Subcutaneous abdominal adipose tissue (tissue), 5 donors: ENCODE measurements around the gene CNPY3.
"Not testable (repeated sequence)": the region's sequence is repeated elsewhere in the genome, so short reads cannot be mapped to it uniquely, and the experiment has no call there.

Experiments used
- H3K27ac ChIP-seq: one replicate; pipeline ENCODE4 v1.7.0; 2013; ENCODE audit warnings: low read depth, mild to moderate bottlenecking, inconsistent platforms, low read length, moderate library complexity
- H3K27me3 ChIP-seq, 5 donors: one replicate each; pipeline ENCODE4 v1.7.0; 2013; ENCODE audit warnings: low read length in 5 of 5, inconsistent platforms in 1 of 5; ENCODE audit not compliant: control insufficient read depth in 5 of 5, insufficient read depth in 4 of 5
- H3K36me3 ChIP-seq, 5 donors: one replicate each; pipeline ENCODE4 v1.7.0; 2013; ENCODE audit warnings: low read length in 5 of 5; ENCODE audit not compliant: control insufficient read depth in 5 of 5, insufficient read depth in 5 of 5
- H3K4me1 ChIP-seq, 5 donors: one replicate each; pipeline ENCODE4 v1.7.0; 2013; ENCODE audit warnings: low read length in 5 of 5, mild to moderate bottlenecking in 3 of 5, moderate library complexity in 1 of 5; ENCODE audit not compliant: control insufficient read depth in 5 of 5, insufficient read depth in 5 of 5
- H3K4me3 ChIP-seq, 5 donors: one replicate each; pipeline ENCODE4 v1.7.0; 2013; ENCODE audit warnings: low read length in 5 of 5, low read depth in 1 of 5
- H3K9ac ChIP-seq, 5 donors: one replicate each; pipeline ENCODE4 v1.7.0; 2013; ENCODE audit warnings: low read length in 5 of 5, mild to moderate bottlenecking in 4 of 5, moderate library complexity in 3 of 5
- H3K9me3 ChIP-seq, 5 donors: one replicate each; pipeline ENCODE4 v1.7.0; 2013; ENCODE audit warnings: low read length in 5 of 5; ENCODE audit not compliant: control insufficient read depth in 5 of 5
- donor health status: healthy.
- donor health status: healthy.
- donor health status: healthy.
- donor health status: healthy.
- donor health status: healthy.

Gene CNPY3

DNA sequence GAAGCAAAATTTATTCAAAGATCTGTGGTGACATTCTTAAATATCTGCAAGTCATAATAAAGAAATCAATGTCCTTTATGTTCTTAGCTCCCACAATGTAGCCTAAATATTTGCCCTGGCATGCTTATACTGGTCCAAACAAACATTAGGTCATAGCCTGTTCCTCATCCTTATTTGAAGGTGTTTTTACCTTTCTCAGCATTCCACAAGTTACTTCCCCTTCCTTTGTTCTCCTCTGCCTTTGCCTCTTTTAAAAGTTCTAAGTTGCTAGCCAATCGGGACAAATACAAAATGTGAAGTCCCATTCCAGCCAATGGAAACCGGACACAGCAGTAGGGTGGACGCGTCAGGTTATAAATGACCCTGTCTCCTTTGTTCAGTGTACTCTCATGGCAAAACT, 25.1 kb downstream of the CNPY3 start:
- not testable (repeated sequence) for H3K4me1 ChIP-seq, H3K9ac ChIP-seq, H3K4me3 ChIP-seq, H3K27ac ChIP-seq, H3K27me3 ChIP-seq, H3K9me3 ChIP-seq, H3K36me3 ChIP-seq

DNA sequence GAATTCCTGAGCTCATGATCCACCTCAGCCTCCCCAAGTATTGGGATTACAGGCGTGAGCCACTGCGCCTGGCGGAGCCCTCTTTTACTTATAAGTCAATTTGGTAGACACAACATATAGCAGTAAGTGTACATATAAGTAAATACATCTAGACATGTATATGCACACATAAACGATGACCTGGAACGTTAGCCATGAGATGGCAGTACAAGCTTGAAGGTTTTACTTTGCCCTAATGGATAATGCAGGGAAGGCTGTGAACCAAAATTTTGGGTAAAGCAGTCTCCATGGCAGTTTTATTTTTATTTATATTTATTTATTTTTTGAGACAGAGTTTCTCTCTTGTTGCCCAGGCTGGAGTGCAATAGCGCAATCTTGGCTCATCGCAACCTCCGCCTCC, 28.8 kb downstream of the CNPY3 start:
- no peaks in the 10 kb centered on the region for H3K9me3 ChIP-seq
- H3K4me1 ChIP-seq = peaks cover 3 to 17% (median 17%) of the 10 kb centered on the region in 5 donors
- H3K27me3 ChIP-seq = peaks cover 0 to 4% (median 0%) of the 10 kb centered on the region in 5 donors

DNA sequence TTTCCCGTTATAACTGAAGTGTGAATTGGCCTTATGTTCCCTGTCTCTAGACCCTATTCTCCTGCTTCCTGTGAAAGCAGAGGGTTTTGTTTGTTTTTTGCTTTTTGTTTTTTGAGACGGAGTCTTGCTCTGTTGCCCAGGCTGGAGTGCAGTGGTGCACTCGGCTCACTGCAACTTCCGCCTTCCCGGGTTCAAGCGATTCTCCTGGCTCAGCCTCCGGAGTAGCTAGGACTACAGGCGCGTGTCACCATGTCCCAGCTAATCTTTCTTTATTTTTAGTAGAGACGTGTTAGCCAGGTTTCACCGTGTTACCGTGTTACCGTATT, 30.6 kb downstream of the CNPY3 start:
- H3K4me1 ChIP-seq = peaks cover 3 to 17% (median 17%) of the 10 kb centered on the region in 5 donors
- H3K9me3 ChIP-seq = no peaks in the 10 kb centered on the region
- H3K4me3 ChIP-seq = peak overlapping the region; percentile 67 to 75 (median 71)
- peaks cover 0 to 27% (median 20%) of the 10 kb centered on the region in 5 donors for H3K36me3 ChIP-seq
- no peak overlapping the region for H3K27ac ChIP-seq
- H3K27me3 ChIP-seq = peaks cover 0 to 4% (median 0%) of the 10 kb centered on the region in 5 donors
- peak overlapping the region in 4 of 5 donors; percentile 52 to 77 (median 74) for H3K9ac ChIP-seq

More for the DNA sequence above, 28.8 kb downstream of the CNPY3 start:
- Histone ChIP-seq H3K4me3 (no peak overlapping the region), H3K27ac (no peak overlapping the region), H3K36me3 (peaks cover 0 to 12% (median 6%) of the 10 kb centered on the region in 5 donors), H3K9ac (no peak overlapping the region)

DNA sequence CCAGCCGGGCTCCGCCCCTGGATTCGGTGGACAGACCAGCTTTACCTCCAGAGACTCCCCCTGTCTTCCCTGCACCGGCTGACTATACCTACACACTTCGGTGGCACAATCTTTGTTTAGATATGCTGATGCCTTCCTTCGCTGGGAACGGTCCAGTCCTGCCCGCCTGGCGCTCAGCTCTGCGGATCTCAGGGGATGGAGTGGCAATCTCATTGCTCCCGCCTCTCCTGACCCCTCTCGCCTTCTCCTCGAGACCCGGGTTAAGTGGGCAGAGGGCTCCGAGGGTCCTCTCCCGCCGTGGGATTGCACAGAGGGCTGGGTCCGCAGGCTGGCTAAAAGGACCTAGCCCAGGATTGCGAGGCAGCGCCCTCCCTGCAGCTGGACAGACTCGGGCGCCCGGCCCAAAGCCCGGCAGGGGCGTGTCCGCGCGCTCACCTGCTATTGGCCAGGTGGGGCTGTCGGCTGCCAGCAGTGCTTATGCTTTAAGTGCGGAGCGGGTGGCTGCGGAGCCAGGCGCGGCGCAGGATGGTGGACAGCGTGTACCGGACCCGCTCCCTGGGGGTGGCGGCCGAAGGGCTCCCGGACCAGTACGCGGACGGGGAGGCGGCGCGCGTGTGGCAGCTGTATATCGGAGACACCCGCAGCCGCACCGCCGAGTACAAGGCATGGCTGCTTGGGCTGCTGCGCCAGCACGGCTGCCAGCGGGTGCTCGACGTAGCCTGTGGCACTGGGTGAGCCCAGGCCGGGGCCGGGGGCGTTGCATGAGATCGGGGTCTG, 31.2 kb downstream of the CNPY3 start, which contains the start of gene GNMT:
TSS of gene GNMT (plus strand) at position 512 of the 777 bp plus-strand sequence. CDS start at position 526, 14 bp downstream.
- Histone ChIP-seq H3K4me1 (peaks cover 3 to 17% (median 17%) of the 10 kb centered on the region in 5 donors), H3K4me3 (peak within 1 kb of the TSS; percentile 67 to 75 (median 71)), H3K27me3 (peaks cover 0 to 4% (median 0%) of the 10 kb centered on the region in 5 donors), H3K27ac (no peak within 1 kb of the TSS), H3K36me3 (peaks cover 0 to 33% (median 25%) of the 10 kb centered on the region in 5 donors), H3K9me3 (no peaks in the 10 kb centered on the region), H3K9ac (peak within 1 kb of the TSS in 4 of 5 donors; percentile 52 to 77 (median 74))

DNA sequence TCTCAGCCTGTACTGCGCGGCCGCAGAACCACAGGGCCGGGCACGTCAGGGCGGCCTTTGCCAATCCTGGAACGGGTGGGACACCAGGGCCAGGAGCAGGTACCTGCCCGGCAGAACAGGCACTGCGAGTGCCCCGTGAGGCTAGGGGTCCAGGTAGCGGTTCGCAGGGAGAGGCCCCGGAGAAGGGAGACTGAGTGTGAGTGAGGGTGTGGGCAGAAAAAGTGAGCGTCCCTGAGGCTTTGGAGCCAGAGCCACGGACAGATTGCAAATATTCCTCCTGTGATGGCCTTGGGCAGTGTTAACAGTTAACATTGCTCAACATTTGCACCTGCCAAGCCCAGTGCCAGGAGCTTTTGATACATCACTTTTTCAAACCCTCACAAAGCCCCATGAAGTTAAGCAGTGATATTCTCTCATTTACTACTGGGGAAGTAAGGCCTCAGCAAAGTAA, 31.8 kb downstream of the CNPY3 start:
- Histone ChIP-seq H3K27ac (no peak overlapping the region), H3K27me3 (peaks cover 0 to 4% (median 0%) of the 10 kb centered on the region in 5 donors), H3K4me3 (peak overlapping the region in 4 of 5 donors; percentile 67 to 75 (median 70)), H3K4me1 (peaks cover 3 to 17% (median 17%) of the 10 kb centered on the region in 5 donors), H3K9ac (peak overlapping the region in 2 of 5 donors; percentile 70 to 77), H3K9me3 (no peaks in the 10 kb centered on the region), H3K36me3 (peaks cover 0 to 39% (median 31%) of the 10 kb centered on the region in 5 donors)

DNA sequence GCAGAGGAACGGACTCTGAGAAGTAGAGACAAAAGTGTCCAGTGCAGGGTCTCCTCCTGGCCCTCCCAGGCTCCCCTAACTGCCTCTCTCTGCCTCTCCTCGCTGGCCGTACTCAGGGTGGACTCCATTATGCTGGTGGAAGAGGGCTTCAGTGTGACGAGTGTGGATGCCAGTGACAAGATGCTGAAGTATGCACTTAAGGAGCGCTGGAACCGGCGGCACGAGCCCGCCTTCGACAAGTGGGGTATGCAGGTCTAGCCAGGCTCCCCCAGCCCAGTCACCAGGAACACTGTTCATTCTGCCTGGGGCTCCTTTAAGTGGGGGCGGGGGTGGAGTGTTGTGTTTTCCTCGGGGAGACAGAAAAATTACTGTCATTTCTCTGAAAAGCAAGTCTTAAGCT, 32.8 kb downstream of the CNPY3 start:
- no peak overlapping the region for H3K4me3 ChIP-seq
- H3K36me3 ChIP-seq = peaks cover 0 to 46% (median 38%) of the 10 kb centered on the region in 5 donors
- peaks cover 0 to 4% (median 0%) of the 10 kb centered on the region in 5 donors for H3K27me3 ChIP-seq
- H3K27ac ChIP-seq = no peak overlapping the region
- no peak overlapping the region for H3K9ac ChIP-seq
- no peaks in the 10 kb centered on the region for H3K9me3 ChIP-seq
- H3K4me1 ChIP-seq = peaks cover 3 to 17% (median 17%) of the 10 kb centered on the region in 5 donors

DNA sequence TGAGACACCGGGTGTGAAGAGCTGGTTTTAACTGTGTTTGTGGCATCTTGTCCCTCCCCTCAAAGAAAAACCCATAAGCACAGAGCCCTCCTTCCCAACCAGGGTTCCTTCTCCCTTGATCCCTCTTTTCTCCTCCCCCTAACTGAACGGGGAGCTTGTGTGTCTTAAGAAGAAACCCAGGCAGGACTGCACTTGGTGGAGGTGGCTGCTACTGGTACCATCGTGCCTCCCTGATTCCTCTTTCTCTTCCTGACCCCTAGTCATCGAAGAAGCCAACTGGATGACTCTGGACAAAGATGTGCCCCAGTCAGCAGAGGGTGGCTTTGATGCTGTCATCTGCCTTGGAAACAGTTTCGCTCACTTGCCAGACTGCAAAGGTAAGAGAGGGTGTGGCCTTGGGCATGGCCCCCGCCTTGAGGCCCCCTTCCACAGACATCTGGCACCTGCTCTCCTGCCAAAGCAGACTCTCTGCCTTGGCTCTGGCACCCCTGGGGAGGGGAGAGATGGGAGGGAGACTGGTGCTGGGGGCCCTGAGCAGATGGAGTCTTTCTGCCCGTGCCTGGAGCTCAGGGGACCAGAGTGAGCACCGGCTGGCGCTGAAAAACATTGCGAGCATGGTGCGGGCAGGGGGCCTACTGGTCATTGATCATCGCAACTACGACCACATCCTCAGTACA, 33.4 kb downstream of the CNPY3 start:
- no peak overlapping the region for H3K27ac ChIP-seq
- peaks cover 0 to 52% (median 43%) of the 10 kb centered on the region in 5 donors for H3K36me3 ChIP-seq

DNA sequence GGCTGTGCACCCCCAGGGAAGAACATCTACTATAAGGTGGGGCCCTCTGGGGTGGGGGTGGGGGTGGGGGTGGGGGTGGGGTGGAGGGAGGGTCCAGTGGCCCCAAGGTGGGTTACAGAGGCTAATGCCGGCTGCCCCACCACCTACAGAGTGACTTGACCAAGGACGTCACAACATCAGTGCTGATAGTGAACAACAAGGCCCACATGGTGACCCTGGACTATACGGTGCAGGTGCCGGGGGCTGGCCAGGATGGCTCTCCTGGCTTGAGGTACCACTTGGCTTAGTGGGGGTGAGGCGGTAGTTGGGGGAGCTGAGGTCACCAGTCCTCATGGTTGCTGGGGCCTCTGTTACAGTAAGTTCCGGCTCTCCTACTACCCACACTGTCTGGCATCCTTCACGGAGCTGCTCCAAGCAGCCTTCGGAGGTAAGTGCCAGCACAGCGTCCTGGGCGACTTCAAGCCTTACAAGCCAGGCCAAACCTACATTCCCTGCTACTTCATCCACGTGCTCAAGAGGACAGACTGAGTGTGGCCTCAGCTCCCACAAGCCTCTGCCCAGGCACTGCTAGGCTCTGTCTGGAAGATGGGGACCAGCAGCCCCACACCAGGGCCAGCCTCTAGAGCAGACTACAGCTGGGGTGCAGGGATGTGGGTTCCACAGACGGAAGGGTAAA, 34.0 kb downstream of the CNPY3 start:
- peaks cover 0 to 59% (median 46%) of the 10 kb centered on the region in 5 donors for H3K36me3 ChIP-seq
- no peak overlapping the region for H3K9ac ChIP-seq
- no peaks in the 10 kb centered on the region for H3K9me3 ChIP-seq
- H3K4me3 ChIP-seq = no peak overlapping the region
- no peak overlapping the region for H3K27ac ChIP-seq
- peaks cover 0 to 4% (median 0%) of the 10 kb centered on the region in 5 donors for H3K27me3 ChIP-seq
- H3K4me1 ChIP-seq = peaks cover 3 to 17% (median 17%) of the 10 kb centered on the region in 5 donors

More for the DNA sequence above, 33.4 kb downstream of the CNPY3 start:
- Histone ChIP-seq H3K4me1 (peaks cover 3 to 17% (median 17%) of the 10 kb centered on the region in 5 donors), H3K27me3 (peaks cover 0 to 4% (median 0%) of the 10 kb centered on the region in 5 donors), H3K9ac (no peak overlapping the region), H3K9me3 (no peaks in the 10 kb centered on the region), H3K4me3 (no peak overlapping the region)

DNA sequence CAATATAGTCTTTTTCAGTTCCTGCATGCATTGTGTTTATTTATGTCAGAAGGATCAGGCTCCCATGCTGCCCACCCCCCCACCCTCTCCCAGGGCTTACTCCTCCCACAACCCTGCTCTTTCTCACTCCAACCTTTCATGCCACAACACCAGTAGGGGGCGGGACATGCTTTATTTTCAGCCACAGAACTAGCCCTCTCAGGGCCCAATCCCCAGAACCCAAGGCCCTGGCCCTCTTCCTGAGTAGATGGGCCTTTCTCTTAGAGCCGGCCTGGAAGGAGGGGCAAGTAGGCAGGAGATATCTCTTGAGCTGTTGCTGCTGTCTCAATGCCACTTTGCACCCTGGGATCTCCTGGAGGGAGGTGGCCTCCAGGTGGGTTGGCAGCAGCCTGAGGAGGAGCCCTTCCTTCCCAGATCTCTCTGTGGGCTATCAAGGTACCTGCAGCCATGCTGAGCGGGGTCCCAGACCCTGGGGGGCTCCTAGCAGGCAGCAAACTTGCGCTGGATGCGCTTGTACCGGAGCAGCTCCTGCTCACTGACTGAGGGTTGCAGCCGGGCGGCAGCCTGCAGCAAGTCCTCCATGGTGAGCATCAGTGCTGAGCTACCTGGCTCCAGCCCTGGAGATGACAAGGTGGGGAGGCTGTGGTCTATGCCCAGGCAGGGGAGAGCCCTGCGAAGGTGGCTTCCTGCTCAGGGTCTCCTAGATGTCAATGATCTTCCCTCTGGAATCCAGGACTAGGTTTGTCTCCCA, 34.8 kb downstream of the CNPY3 start:
- Histone ChIP-seq H3K4me3 (no peak overlapping the region), H3K27me3 (peaks cover 0 to 4% (median 0%) of the 10 kb centered on the region in 5 donors), H3K4me1 (peaks cover 3 to 17% (median 17%) of the 10 kb centered on the region in 5 donors), H3K9me3 (no peaks in the 10 kb centered on the region), H3K9ac (no peak overlapping the region), H3K27ac (no peak overlapping the region), H3K36me3 (peaks cover 0 to 66% (median 53%) of the 10 kb centered on the region in 5 donors)
